ENCODE data around the gene NAA35.

The NAA35 gene

DNA sequence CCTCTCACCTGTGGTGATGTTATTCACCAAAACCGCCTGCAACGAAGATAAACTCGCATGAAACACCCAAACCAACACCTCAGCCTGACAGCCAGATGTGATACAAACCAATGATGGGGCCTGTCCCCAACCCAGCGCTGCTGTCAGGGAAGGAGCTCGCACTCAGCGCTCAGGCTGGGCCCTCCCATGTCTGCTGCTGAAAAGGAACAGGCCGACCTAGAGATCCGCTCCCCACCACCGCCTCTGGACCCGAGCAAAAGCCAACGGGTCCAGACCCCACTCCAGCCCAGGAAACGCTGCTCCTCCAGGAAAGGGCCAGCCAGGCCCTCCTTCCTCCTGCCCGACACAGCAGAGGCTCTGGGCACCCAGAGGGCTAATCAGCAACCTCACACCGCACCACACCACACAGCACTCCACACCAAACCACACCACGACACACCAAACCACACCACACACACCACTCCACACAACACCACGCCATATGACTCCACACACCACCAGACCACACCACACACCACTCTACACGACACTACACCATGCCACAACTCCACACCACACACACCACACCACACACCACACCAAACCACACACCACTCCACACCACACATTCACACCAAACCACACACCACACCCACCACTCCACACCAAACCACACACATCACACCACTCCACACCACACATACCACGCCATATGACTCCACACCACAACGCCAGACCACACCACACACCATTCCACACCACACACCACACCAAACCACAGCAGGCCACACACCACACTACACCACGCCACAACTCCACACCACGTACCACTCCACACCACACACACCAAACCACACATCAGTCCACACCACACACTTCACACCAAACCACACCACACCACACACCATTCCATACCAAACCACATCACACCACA lies 111.9 kb downstream of the NAA35 start:
- Mint-ChIP-seq H3K36me3 (ENCODE audit: low read depth) (peaks cover 14% of the 10 kb centered on the region), H3K27me3 (ENCODE audit: low read depth, poor library complexity) (no peaks in the 10 kb centered on the region), H3K9me3 (no peaks in the 10 kb centered on the region), H3K4me1 (peaks cover 6% of the 10 kb centered on the region), H3K27ac (no peak overlapping the region), H3K4me3 (no peak overlapping the region)
- TF ChIP-seq, protein P1, sequence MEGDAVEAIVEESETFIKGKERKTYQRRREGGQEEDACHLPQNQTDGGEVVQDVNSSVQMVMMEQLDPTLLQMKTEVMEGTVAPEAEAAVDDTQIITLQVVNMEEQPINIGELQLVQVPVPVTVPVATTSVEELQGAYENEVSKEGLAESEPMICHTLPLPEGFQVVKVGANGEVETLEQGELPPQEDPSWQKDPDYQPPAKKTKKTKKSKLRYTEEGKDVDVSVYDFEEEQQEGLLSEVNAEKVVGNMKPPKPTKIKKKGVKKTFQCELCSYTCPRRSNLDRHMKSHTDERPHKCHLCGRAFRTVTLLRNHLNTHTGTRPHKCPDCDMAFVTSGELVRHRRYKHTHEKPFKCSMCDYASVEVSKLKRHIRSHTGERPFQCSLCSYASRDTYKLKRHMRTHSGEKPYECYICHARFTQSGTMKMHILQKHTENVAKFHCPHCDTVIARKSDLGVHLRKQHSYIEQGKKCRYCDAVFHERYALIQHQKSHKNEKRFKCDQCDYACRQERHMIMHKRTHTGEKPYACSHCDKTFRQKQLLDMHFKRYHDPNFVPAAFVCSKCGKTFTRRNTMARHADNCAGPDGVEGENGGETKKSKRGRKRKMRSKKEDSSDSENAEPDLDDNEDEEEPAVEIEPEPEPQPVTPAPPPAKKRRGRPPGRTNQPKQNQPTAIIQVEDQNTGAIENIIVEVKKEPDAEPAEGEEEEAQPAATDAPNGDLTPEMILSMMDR (IDR thresholded peaks at IDR 0.05) = no peak
- DNase-seq = no peak

DNA sequence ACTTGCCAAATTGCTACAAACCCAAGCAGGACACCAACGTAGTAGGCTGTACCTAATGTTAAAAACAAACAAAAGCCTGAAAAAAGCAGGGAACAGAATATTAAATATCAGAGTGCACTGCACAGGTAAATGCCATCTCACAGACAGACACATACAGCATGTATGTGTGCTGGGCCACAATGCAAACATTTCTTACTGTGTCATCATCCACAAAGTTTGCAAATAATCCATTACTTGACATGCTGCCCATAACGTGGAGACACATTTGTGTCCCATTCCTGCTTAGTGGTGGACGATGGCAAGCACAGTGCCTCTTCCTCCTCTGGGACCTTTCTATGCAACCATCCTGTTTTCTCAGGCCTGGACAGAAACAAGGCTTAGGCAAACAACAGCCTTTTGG lies 113.7 kb downstream of the NAA35 start:
- no peak overlapping the region for H3K4me3 Mint-ChIP-seq
- peaks cover 6% of the 10 kb centered on the region for H3K4me1 Mint-ChIP-seq
- no peaks in the 10 kb centered on the region for H3K9me3 Mint-ChIP-seq
- peaks cover 29% of the 10 kb centered on the region for H3K36me3 Mint-ChIP-seq (ENCODE audit: low read depth)
- DNase-seq = no peak
- TF ChIP-seq, protein P1 (IDR thresholded peaks at IDR 0.05) = no peak
- peak overlapping the region; percentile 90 for H3K27ac Mint-ChIP-seq
- H3K27me3 Mint-ChIP-seq (ENCODE audit: low read depth, poor library complexity) = no peaks in the 10 kb centered on the region

DNA sequence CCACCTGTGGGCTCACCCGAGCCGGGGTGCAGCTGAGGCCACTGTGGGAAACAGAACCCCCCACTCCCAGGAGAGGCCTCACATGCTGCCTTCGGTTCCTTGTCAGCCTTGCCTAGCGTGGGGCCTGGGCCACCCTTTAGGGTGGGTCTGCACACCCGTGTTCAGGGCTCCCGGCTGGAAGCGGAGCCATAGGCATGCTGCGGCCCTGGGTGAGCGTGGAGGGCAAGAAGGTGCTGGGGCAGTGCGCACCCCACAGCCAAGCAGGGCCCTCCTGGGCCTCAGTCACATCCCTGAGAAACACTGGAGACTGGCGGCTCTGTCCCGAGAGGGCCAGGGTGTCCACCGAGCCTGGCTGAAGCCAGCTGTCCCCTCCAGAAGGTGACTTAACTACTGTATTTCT lies 116.5 kb downstream of the NAA35 start:
- DNase-seq = no peak
- TF ChIP-seq, protein P1 (IDR thresholded peaks at IDR 0.05) = no peak
- Mint-ChIP-seq H3K36me3 (ENCODE audit: low read depth) (peaks cover 49% of the 10 kb centered on the region), H3K9me3 (no peaks in the 10 kb centered on the region), H3K27me3 (ENCODE audit: low read depth, poor library complexity) (no peaks in the 10 kb centered on the region), H3K27ac (no peak overlapping the region), H3K4me1 (peaks cover 19% of the 10 kb centered on the region), H3K4me3 (no peak overlapping the region)

DNA sequence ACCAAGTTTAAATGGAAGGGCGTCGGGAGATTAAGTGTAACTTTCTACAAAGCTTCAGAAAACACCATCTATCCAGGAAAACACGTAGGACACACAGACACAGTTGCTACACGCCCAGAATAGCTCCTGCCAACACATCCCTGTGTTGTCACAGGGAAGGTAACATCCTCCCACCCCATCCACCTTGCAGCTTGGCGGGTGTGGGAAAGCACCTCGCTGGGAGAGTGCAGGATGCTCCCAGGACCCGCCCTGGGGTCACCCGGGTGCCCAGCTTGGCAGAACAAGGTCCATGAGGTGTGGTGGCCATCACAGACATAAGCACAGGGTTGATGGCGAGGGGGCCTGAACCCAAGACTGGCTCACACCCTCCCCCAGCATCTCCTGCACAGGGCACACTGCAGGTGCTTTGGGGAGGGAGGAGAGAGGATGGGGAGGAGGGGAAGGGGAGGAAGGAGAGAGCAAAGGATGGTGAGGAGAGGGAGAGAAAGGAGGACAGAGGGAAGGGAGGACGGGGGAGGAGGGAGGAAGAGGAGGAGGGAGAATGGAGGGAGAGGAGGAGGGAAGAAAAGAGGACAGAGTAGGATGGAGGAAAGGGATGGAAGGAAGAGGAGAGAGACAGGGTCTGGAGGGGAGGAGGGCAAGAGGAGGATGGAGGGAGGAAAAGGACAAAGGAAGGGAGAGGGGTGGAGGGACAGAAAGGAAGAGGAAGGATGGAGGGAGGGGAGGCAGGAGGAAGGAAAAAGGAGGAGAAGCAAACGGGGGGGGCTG lies 121.2 kb downstream of the NAA35 start:
- TF ChIP-seq, protein P1 (IDR thresholded peaks at IDR 0.05) = no peak
- Mint-ChIP-seq H3K27me3 (ENCODE audit: low read depth, poor library complexity) (no peaks in the 10 kb centered on the region), H3K27ac (peak overlapping the region; percentile 88)

DNA sequence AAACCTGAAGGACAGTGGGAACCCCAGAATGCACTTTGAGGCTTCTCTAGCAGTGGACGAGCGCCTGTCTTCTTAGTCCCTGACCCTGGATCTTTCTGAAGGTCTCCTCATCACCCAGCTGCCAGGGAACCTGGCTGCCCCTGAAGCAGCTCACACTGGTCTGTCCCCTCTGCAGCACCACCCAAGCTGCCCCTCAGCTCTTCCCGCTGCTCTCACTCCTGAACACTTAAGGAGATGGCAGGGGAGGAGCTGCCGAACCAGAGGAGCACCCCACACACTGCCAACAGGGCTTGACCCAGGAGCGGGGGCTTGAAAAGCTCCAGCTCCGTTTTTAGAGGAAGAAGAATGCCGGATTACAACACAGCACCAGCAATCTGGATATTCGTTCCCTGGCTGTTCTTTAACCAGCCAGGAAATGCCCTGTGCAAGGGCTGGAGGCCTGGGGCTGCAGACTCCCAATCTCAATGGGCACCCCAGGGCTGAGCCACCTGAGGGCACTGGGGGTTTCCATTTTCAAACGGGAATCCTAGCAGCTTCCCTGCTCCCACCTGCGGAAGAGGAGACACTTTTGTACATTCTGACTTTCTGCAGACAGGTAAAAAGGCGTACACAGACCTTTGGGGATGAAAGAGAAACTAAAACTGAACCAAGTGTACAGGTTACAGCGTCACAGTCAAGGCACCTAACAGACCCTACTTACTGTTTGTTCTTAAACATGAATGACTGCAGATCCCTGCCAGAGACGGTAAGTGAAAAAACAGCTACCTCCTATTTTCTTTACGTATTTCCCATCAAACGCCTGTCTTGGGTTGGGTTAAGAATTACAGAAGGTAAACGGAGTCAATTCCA lies 122.1 kb downstream of the NAA35 start:
- Mint-ChIP-seq H3K36me3 (ENCODE audit: low read depth) (peaks cover 75% of the 10 kb centered on the region), H3K9me3 (no peaks in the 10 kb centered on the region), H3K4me1 (peaks cover 28% of the 10 kb centered on the region), H3K27me3 (ENCODE audit: low read depth, poor library complexity) (no peaks in the 10 kb centered on the region), H3K4me3 (no peak overlapping the region), H3K27ac (peak overlapping the region; percentile 54)
- DNase-seq = no peak
- TF ChIP-seq, protein P1 (IDR thresholded peaks at IDR 0.05) = no peak

More for the DNA sequence above, 121.2 kb downstream of the NAA35 start:
- Mint-ChIP-seq H3K9me3 (no peaks in the 10 kb centered on the region), H3K36me3 (ENCODE audit: low read depth) (peaks cover 70% of the 10 kb centered on the region), H3K4me3 (no peak overlapping the region), H3K4me1 (peaks cover 26% of the 10 kb centered on the region)
- no peak for DNase-seq
